ENCODE results near the gene RNF123.

The RNF123 gene

DNA sequence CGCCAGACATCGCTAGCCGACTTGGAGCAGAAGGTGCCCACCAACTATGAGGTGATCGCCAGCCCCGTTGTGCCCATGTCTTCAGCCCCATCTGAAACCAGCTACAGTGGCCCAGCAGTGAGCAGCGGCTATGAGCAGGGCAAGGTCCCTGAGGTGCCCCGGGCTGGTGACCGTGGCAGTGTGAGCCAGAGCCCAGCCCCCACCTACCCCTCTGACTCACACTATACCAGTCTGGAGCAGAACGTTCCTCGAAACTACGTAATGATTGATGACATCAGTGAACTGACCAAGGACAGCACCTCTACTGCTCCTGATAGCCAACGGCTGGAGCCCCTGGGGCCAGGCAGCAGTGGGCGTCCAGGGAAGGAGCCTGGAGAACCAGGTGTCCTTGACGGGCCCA lies 28.1 kb upstream of the RNF123 start:
- no peak for DNase-seq (ENCODE audit: low spot score)
- TF ChIP-seq, protein P1, sequence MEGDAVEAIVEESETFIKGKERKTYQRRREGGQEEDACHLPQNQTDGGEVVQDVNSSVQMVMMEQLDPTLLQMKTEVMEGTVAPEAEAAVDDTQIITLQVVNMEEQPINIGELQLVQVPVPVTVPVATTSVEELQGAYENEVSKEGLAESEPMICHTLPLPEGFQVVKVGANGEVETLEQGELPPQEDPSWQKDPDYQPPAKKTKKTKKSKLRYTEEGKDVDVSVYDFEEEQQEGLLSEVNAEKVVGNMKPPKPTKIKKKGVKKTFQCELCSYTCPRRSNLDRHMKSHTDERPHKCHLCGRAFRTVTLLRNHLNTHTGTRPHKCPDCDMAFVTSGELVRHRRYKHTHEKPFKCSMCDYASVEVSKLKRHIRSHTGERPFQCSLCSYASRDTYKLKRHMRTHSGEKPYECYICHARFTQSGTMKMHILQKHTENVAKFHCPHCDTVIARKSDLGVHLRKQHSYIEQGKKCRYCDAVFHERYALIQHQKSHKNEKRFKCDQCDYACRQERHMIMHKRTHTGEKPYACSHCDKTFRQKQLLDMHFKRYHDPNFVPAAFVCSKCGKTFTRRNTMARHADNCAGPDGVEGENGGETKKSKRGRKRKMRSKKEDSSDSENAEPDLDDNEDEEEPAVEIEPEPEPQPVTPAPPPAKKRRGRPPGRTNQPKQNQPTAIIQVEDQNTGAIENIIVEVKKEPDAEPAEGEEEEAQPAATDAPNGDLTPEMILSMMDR (IDR thresholded peaks at IDR 0.05; ENCODE audit: extremely low read depth, missing control alignments): no peak

DNA sequence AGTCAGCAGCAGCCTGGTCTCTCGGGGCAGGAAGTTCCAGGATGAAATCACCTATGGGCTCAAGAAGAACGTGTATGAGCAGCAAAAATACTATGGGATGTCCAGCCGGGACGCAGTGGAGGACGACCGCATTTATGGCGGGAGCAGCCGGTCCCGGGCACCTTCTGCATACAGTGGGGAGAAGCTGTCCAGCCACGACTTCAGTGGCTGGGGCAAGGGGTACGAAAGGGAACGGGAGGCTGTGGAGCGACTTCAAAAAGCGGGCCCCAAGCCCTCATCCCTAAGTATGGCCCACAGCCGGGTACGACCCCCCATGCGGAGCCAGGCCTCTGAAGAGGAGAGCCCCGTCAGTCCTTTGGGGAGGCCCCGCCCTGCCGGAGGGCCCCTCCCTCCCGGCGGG lies 27.3 kb upstream of the RNF123 start:
- no peak for DNase-seq (ENCODE audit: low spot score)
- TF ChIP-seq, protein P1 (IDR thresholded peaks at IDR 0.05; ENCODE audit: extremely low read depth, missing control alignments): no peak

DNA sequence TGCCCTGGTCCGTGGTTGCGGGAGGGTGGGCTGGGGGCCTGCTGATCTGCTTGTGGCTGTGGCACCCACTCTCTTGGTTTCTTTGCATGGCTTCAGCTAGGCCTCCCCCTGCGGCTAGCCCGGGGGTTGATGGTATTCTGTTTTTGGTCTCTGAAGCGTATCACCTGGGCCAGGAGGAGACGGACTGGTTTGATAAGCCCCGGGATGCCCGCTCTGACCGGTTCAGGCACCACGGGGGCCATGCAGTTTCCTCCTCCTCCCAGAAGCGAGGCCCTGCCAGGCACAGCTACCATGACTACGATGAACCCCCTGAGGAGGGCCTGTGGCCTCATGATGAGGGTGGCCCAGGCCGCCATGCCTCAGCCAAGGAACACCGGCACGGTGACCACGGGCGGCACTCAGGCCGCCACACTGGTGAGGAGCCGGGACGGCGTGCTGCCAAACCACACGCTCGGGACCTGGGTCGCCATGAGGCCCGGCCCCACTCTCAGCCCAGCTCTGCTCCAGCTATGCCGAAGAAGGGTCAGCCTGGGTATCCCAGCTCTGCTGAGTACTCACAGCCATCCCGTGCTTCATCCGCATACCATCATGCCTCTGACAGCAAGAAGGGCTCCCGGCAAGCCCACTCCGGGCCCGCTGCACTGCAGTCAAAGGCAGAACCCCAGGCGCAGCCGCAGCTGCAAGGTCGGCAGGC lies 26.5 kb upstream of the RNF123 start:
- TF ChIP-seq, protein P1 (IDR thresholded peaks at IDR 0.05; ENCODE audit: extremely low read depth, missing control alignments): no peak

GRCh38 chr3:49663831-49664230 lies 25.5 kb upstream of the RNF123 start:
- TF ChIP-seq, protein P1 (IDR thresholded peaks at IDR 0.05; ENCODE audit: extremely low read depth, missing control alignments): no peak
- DNase-seq (ENCODE audit: low spot score): no peak

More for the DNA sequence above, 26.5 kb upstream of the RNF123 start:
- DNase-seq (ENCODE audit: low spot score): no peak

GRCh38 chr3:49664300-49664699 lies 25.1 kb upstream of the RNF123 start:
- TF ChIP-seq, protein P1 (IDR thresholded peaks at IDR 0.05; ENCODE audit: extremely low read depth, missing control alignments): no peak

GRCh38 chr3:49665822-49666519 lies 23.4 kb upstream of the RNF123 start:
- DNase-seq (ENCODE audit: low spot score): no peak
- TF ChIP-seq, protein P1 (IDR thresholded peaks at IDR 0.05; ENCODE audit: extremely low read depth, missing control alignments): no peak

More at GRCh38 chr3:49664300-49664699, 25.1 kb upstream of the RNF123 start:
- DNase-seq (ENCODE audit: low spot score): no peak

GRCh38 chr3:49666592-49666991 lies 22.8 kb upstream of the RNF123 start:
- TF ChIP-seq, protein P1 (IDR thresholded peaks at IDR 0.05; ENCODE audit: extremely low read depth, missing control alignments): no peak
- DNase-seq (ENCODE audit: low spot score): no peak

Measured in GM20000 (cell line).